ENCODE measurements around the gene RPS6KC1.

Gene RPS6KC1

DNA sequence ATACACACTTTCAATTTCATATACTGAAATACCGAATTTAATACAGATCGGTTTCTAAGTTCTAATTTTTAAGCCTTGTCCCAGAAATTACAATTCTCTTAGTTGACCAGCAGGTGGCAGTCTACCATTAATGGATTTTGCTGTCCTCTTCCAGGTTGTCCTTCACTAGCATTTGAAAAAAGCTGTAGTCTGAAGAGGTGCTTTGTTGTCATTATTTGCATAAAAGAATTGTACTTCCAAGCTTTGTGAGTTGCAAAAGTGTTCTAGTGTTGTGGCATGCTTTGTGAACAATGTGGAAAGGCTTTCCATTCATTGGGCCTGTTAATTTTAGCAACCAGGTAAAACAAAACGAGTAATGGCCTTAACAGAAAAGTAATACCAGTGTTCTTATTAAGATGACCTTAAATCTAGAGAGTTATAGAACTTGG lies 193.6 kb downstream of the RPS6KC1 start:
- peak; percentile 40 to 69 for DNase-seq

DNA sequence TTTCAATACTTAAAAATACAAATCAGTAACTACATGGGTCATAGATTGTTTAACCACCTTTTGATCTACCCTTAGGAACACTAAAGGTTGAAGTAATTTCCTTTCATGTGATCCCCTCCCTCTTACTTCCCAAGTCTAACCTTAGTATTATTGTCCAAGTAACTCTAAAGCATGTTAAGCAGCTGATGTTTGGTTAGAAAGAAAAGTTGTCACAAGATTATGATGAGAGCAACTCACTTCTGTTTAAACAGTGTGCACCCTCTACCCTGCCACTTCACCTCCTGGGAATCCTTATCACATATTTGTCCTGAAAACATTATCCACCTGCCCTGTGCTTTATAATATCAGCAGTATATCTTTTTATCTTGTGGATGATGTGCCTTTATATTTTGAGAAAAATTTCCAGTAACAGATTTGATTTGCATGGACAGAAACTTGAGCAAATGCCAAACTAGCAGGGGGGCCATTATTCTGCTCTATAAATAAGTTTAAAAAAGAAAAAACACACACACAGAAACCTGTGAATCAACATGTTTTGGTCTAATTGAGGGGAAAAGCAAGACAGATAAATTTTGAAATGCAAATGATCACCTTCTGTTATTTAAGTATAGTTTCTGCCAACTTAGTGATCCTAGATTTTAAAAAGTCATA lies 194.3 kb downstream of the RPS6KC1 start:
- DNase-seq, result no peak

DNA sequence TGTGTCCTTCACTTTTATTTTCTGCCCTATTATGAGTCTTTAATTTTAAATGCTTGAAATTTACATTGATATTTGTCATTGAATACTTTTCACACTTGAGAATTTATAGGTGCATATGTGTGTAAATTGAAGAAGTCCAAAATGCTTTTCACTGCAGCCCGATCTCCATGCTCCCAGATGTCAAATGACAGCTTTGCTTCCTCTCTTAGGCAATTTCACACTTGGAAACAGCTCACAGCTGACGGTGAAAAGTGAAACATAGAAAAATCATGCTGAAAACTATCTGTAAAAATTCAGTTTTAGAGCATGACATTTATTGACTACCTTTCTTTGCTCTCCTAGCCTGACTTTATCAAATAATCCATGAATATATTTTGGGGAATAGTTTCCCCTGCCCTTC lies 196.0 kb downstream of the RPS6KC1 start:
- DNase-seq, result no peak

DNA sequence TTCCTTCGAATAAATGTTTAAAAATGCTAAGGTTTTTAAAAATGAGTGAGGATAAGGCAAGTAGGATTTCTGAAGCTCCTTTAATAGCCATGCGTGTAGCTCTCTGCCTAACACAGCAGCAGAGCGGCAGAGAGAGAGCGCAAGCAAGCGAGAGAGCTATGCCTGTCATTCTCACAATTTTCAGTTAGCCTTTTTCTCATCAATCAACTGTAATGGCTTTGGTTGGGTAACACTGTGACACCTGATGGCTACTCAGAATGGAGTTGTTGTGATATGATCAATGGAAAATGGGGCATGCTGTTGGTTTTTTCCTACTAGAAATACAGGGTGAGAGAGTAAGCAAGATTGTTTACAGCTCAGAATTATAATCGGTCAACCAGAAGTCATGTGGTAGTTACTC lies 198.4 kb downstream of the RPS6KC1 start:
- DNase-seq, result no peak

DNA sequence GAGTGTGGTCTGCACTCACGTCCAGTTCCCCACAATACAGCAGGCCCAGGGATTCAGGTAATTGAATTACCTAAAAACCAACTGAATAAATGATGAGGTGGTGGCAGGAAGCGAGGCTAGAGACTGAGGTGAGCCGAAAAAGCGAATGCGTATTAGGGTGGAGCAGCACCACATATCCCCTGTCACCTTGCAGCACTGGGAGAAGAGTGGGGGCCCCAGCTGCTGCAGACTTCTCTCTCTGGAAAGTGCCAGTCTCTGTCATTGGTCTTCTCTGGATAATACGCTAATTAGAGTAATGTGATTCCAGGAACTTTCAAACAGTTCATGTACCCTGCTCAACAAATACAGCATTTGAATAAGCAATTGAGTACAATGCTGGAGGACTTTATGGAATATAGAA lies 199.0 kb downstream of the RPS6KC1 start:
- DNase-seq, result peak; percentile 52 to 59

DNA sequence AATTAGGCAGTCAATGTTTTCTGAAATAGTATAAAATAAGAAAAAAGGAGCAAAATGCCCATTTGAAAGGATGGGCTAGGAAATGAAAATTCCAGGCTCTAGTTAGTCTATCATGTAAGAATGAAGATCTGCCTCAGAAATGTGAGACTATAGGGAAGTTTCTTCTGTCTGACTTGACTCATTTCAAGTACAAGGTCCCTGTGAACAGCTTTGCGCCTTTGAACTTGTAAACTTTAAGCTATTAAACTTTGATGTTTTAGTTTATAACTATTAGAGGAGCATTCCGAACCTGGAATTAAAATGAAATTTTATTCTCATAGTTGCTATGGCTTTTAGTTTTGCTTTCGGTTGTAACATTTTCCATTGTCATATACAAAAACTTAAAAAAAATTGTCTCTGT lies 199.4 kb downstream of the RPS6KC1 start:
- DNase-seq, result no peak

DNA sequence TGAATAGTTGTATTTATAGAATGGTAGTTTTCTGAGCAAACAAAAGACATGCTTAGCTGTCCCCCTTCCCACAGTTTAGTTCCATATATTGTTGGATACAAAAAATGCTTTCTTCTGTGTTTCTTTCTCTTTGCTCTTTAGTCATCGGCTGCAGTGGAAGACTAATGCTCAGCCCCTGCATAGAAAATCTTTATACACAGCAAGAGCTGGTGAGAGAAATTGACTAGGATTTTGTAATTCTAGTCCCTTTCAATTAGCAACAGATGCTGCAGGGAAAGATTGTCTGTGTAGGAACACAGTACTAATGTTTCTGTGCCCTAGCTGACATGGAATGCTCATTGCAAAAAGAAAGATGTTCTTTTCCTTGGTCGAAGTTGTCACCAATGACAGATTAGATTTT lies 200.9 kb downstream of the RPS6KC1 start:
- DNase-seq, result no peak

DNA sequence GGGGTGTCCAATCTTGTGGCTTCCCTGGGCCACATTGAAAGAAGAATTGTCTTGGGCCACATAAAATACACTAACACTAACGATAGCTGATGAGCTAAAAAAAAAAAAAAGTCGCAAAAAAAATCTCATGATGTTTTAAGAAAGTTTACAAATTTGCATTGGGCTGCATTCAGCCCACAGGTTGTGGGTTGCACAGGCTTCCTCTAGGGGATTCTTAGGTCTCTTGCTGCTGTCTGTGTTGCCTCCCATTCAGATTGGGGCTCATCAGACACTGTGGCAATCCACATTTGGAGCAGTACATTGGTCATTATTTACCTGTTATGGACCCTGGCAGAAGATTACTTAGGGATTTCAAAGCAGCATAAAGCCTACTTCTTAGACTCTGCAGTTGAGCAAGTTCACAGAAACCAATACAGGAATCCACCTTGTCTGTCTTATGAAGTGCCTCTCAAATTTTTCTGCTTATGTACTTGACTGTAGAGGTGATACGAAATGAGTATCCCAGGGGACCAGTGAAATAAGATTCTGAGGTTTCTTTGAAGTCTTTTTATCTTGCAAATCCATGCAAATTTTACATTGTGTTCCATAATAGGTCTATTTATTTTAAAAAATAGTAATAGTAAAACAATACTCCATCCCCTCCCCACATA lies 205.5 kb downstream of the RPS6KC1 start:
- peak in 1 of 2 experiments; percentile 31 for DNase-seq

DNA sequence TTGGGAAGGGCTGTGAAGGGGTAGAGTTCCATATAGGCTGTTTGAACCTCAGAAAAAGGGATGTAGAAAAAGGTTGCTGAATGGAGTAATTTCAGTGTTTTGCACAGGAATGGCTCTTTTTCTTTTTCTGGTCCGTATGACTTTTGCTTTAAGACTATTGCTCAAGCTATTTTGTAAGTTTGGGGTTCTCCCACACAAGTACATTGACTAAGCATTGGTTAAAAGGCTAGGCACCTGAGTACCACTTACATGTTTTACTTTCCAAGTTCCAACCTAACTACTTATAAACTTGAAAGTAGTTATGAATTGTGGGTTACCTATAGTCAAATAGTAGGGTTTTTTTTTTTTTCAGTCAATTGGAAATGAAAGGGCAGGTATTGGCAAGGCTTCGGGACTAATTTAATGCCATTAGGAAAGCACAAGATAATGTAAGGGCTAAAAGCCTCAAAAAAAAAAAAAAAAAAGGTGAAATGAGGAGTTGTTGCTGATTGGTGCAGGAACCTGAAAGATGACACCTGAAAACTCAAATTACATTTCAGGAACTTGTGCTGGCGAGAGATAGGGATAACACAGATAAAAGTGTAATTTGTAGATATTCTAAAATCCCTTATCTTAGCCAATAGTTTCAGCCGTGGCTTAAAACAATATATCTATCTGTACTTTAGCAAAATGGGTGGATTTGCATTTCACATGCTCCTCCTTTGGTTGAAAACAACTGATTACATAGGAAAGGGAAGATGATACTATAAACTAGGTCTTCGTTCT lies 209.5 kb downstream of the RPS6KC1 start:
- DNase-seq, result no peak

DNA sequence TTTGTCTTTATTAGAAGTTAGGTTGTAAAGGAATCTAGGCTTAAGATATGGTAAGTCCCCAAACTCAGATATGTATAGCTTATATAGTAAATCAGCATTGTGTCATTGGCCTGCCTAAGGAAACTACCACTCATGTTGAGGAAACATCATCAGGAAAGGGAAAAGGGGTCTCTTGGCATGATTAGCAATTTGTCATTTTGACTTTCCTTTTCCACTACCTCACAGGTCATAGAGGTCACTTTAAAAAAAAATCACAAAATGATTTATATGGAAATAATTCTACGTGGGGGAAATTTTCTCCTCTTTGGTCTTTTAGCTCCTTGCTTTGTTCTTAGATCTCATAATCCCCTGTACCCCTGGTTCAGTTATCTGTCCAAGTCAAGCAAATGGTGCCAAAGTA lies 213.5 kb downstream of the RPS6KC1 start:
- no peak for DNase-seq

DNA sequence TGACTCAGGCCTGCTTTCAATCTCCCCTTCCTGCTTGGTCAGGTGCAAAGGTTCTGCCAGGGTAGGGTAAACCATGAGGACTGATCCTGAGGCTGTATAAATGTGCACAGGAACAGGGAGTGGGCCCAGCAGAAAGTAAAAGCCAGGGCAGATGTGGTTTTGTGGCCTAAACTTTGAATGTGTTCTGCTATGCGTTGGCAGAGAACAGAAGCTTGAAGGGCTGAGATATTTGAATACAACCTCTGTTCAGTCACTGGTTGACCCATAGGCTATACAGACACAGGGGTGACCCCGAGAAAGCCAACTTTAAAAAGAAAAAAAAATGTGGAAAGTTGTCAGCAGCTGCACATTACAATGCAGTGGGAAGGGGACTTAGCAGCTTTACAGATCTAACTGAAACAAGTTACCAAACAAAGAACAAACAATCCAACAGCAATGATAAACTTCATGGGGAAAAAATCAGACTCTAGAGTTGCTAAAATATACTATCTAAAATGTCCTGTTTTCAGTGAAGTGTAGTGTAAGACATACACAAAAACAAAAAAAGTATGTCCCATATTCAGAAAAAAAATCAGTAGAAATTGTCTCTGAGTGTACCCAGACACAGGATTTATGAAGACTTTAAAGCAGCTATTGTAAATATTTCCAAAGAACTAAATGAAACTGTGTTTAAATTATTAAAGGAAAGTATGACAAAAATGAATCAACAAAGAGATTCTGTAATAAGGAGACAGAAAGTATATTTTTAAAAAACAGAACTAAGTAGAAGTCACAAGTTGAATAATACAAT lies 216.1 kb downstream of the RPS6KC1 start:
- no peak for DNase-seq

DNA sequence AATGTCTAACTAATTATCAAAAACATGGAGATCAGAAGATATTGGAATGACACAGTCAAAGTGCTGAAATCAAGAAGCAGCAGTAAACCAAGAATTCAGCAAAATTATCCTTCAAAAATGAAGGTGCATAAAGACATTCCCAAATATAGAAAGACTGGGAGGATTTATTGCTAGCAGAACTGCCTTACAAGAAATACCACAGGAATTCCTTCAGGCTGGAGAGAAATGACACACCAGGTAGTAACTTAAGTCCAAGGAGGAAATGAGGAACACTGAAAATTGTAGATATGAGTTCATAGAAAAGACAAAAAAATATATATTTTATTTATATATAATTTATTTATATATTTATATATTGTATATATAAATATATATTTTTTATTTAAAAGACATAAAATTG lies 217.2 kb downstream of the RPS6KC1 start:
- DNase-seq, result no peak

DNA sequence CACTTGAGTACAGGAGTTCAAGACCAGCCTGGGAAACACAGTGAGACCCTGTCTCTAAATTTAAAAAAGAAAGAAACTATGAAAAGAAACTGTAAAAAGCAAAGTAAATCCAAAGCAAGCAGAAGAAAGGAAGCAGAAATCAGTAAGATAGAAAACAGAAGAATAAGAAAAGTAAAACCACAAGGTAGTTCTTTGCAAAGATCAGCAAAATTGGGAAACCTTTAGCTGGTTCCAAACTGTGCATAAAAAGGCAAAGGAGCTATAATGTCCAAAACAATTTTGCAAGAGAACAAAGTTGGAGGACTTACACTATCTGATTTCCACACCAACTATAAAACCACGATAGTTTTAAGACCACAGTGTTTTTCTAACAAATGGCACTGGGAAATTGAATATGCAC lies 218.8 kb downstream of the RPS6KC1 start:
- DNase-seq, result no peak

DNA sequence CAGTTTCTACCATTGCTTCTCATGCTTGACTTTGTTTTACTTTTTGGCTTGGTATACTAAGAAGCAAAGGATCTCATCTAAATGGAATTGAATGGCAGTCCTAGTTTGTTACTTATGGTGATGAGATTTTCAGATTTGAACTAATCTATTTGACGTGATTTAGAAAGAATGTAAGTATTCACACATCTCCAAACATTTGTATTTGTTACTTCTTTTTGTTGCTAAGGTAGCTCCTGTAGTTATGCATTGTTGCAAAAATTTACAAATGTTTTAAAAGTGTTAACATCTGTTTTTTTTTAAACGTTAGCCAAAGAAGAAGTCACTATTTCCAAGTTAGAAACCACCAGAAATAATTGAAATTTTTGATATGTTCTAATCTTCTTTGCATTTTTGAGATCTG lies 222.5 kb downstream of the RPS6KC1 start:
- DNase-seq, result no peak

DNA sequence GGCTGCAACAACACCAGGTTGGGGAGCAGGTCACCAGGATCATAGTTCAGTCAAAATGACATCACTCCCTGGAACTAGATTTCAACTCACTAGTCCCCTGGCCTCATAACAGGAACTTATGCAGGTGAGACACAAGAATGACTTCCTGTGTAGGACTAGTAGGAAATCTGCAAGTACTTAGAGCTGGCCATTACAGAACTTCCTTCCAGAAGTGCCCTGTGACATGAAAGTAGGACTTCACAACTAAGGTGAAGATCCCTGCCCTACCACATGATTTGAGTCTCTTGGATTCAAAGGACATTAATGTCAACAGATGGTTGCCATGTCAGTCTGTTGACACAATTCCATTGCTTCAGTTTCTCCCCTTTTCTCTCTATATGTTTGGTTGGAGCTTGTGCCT lies 223.1 kb downstream of the RPS6KC1 start:
- DNase-seq, result no peak

DNA sequence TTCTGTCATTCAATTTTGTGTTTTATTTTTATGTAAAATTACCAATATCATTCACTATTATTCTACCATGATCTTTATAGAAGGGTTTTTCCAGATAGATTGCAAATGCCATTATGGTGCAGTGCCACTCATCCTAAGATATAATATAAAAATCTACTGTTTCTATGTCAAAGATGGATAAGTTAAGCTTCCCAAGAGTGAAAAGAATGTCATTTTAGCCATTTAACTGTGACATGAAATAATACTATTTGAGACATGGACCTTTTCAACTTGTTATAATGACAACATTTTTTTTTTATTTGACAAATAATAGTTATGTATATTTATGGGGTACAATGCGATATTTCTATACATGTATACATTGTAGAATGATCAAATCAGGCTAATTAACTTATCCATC lies 224.3 kb downstream of the RPS6KC1 start:
- no peak for DNase-seq

DNA sequence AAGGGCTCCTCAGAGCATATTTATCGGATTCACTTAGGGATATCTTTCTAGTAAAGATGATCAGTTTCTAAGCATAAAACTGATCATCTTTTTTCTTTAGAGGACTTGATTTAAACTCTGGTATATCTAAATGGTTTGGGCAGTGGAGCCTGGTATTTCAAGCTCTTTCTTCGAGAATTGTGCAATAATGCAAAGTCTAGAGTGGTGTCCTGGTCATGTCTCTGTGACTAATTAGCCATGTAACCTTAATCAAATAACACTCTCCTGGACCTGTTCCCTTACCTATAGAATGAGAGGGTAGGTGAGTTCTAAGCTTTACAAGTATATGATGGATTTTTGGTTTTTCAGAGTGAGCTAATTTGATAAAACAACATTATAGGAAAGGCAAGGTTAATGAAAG lies 225.2 kb downstream of the RPS6KC1 start:
- DNase-seq, result no peak

DNA sequence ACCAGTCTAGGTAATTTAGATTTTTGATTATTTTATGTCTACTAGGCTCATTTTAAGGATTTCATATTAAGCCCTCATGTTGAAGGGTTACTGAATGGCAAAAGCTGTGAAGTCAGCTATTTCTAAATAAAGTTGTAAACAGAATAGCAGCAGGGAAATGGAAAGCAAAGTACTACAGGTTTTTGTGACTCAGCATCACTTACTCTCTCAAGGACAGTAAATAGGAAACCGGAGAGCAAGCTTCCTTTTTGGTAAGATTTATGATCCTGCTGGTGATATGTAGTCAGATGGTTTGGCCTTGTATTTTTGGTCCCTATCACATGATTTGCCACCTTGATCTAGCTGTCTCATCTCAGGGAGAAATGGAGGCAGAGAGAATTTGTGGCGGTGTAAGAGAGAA lies 226.0 kb downstream of the RPS6KC1 start:
- no peak for DNase-seq

DNA sequence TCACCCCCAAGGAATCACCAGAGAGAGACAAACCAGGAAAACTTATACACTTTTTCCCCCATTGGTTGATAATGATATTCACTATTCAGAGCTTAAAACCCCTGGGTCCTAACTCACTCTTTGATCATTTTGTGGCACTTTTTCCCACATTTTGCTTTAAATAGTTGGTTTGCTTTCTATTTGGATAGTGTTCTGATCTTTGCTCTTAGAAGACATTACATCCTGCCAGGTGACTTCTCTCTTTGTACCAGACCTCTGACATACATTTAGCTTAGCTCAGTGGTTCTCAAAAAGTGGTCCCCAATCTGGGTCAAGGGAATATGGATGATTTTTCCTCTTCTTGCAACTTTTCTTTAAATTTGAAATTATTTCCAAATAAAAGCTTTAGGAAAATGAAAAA lies 228.4 kb downstream of the RPS6KC1 start:
- no peak for DNase-seq

DNA sequence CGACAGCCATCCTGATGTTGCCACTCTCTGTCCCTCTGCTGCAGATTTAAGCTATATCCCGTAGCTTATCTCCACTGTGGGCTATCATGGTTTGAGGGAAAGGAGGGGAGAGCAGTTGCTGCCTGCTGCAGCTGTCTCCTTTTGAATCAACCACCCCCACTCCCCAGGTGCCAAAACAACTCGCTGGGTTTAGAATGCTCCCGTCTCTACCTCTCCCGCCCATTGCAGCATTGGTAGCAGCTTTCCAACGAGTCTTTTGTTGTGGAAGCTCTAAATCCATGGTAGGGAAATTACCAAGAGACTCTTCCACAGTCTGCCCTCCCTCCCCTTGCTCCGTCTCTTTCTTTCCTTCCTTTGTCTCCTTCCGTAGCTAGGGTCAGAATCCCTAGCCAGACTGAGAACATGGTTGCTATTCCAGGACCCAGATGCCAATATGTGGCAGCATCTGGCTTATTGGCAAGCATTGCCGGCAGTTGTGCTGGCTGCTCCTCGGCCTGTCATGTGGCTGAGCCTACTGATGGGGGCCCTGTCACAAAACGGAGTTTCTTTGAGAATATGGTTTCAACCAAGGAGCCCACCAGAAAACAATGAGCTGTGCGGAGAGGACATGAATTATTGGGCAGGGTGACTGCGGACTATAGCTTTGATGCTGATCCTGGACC lies 230.7 kb downstream of the RPS6KC1 start:
- DNase-seq, result no peak

DNA sequence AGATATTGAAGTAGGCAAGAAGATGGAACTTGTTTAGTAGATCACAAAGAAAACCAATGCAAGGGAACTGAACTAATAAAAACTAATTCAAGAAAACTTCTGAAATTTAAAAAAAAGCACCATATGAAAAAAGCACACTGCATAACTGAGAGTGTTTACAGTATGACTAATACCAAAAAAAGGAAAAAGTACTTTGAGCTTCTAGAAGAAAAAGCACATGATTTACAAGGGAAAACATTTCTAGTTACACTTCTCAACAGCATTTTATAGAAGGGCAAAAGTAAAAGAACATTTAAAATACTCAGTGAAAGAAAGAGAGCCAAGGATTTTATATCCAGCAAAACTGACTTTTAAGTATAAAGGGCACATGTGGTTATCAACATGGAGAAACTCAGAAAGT lies 233.6 kb downstream of the RPS6KC1 start:
- no peak for DNase-seq

DNA sequence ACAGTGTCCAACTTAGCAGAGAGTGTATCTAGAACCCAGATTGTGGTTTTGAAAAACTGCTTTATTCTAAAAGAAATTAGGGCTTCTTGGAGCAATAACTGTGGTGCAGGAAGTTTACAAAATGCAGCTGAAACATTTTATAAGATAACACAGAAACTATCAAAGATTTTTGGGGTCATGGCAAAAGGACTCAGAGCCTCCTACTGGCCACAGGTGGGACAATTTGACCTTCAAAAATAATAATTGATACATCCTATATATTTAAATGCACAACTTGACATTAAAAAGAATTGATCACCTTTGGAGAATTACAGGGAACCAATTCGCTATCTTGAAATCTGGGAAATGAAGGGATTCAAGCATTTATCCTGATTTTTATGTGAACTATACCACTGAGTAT lies 235.2 kb downstream of the RPS6KC1 start:
- no peak for DNase-seq

DNA sequence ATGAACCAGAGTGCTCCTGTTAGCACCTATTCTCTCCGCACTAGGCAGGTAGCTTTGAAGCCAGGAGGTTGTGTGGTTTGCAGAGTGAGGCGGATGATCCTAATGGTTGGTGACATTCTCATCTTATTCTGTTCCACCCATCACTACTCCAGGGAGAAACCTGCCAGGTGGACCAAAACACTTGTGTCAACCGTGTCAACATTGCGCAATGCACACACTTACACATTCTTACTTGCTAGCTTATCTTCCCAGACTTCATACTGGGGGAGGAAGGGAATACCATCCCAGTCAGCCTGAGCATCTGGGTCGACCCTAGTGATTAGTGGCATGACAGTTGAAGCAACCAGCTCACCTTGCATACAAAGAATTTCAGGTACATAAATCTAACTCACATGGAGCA lies 236.9 kb downstream of the RPS6KC1 start:
- no peak for DNase-seq

Measured in NCI-H526 (cell line).